ENCODE results near the gene SUGCT. TPM values are rescaled to one million over a fixed set of nuclear protein-coding genes. Genes with fewer than 3 reads are reported as not detected.

The SUGCT gene
- total and polyA plus RNA-seq, 9 of the 15 experiments (the other 6 are each of a cell fraction or from before 2014, with no cell fraction given): 0.58 to 2.5 (median 1.4) TPM

GRCh38 chr7:40859076-40859475, 724.3 kb downstream of the SUGCT start:
- no peaks in the 10 kb centered on the region for H3K9me3 ChIP-seq (replicated peaks; ENCODE audit: control insufficient read depth, insufficient read depth, low read depth, low read length)
- no peaks in the 10 kb centered on the region for H3K4me1 ChIP-seq (replicated peaks in 1 of 2; ENCODE audit: control insufficient read depth in 2 of 2, insufficient read depth in 2 of 2, low read length in 2 of 2)
- no peak overlapping the region for H3K4me2 ChIP-seq (ENCODE audit: insufficient read depth, low read length)
- CTCF ChIA-PET (ENCODE audit: low intra/inter-chr PET ratio): no interaction called here
- no peaks in the 10 kb centered on the region for H3K9me1 ChIP-seq (ENCODE audit: control insufficient read depth, insufficient read depth, low read length)
- DNase-seq (ENCODE audit: extremely low read depth in 1 of 4, low spot score in 3 of 4) (no peak), FAIRE-seq (no peak), ATAC-seq (no peak)
- no peak for TF ChIP-seq ZEB2 (IDR thresholded peaks at IDR 0.05)
- TF ChIP-seq USF2 (CRISPR knock-in tag; IDR thresholded peaks at IDR 0.05): no peak
- TF ChIP-seq, protein P1, sequence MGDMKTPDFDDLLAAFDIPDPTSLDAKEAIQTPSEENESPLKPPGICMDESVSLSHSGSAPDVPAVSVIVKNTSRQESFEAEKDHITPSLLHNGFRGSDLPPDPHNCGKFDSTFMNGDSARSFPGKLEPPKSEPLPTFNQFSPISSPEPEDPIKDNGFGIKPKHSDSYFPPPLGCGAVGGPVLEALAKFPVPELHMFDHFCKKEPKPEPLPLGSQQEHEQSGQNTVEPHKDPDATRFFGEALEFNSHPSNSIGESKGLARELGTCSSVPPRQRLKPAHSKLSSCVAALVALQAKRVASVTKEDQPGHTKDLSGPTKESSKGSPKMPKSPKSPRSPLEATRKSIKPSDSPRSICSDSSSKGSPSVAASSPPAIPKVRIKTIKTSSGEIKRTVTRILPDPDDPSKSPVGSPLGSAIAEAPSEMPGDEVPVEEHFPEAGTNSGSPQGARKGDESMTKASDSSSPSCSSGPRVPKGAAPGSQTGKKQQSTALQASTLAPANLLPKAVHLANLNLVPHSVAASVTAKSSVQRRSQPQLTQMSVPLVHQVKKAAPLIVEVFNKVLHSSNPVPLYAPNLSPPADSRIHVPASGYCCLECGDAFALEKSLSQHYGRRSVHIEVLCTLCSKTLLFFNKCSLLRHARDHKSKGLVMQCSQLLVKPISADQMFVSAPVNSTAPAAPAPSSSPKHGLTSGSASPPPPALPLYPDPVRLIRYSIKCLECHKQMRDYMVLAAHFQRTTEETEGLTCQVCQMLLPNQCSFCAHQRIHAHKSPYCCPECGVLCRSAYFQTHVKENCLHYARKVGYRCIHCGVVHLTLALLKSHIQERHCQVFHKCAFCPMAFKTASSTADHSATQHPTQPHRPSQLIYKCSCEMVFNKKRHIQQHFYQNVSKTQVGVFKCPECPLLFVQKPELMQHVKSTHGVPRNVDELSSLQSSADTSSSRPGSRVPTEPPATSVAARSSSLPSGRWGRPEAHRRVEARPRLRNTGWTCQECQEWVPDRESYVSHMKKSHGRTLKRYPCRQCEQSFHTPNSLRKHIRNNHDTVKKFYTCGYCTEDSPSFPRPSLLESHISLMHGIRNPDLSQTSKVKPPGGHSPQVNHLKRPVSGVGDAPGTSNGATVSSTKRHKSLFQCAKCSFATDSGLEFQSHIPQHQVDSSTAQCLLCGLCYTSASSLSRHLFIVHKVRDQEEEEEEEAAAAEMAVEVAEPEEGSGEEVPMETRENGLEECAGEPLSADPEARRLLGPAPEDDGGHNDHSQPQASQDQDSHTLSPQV (IDR thresholded peaks at IDR 0.05): no peak
- TF ChIP-seq ZNF75A (CRISPR knock-in tag; IDR thresholded peaks at IDR 0.05): no peak
- no peak for TF ChIP-seq HOXB6 (CRISPR knock-in tag; IDR thresholded peaks at IDR 0.05; ENCODE audit: borderline replicate concordance)
- TF ChIP-seq MXI1 (IDR thresholded peaks at IDR 0.05; ENCODE audit: low read depth, low read length): no peak
- TF ChIP-seq, protein P2, sequence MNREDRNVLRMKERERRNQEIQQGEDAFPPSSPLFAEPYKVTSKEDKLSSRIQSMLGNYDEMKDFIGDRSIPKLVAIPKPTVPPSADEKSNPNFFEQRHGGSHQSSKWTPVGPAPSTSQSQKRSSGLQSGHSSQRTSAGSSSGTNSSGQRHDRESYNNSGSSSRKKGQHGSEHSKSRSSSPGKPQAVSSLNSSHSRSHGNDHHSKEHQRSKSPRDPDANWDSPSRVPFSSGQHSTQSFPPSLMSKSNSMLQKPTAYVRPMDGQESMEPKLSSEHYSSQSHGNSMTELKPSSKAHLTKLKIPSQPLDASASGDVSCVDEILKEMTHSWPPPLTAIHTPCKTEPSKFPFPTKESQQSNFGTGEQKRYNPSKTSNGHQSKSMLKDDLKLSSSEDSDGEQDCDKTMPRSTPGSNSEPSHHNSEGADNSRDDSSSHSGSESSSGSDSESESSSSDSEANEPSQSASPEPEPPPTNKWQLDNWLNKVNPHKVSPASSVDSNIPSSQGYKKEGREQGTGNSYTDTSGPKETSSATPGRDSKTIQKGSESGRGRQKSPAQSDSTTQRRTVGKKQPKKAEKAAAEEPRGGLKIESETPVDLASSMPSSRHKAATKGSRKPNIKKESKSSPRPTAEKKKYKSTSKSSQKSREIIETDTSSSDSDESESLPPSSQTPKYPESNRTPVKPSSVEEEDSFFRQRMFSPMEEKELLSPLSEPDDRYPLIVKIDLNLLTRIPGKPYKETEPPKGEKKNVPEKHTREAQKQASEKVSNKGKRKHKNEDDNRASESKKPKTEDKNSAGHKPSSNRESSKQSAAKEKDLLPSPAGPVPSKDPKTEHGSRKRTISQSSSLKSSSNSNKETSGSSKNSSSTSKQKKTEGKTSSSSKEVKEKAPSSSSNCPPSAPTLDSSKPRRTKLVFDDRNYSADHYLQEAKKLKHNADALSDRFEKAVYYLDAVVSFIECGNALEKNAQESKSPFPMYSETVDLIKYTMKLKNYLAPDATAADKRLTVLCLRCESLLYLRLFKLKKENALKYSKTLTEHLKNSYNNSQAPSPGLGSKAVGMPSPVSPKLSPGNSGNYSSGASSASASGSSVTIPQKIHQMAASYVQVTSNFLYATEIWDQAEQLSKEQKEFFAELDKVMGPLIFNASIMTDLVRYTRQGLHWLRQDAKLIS (CRISPR knock-in tag; IDR thresholded peaks at IDR 0.05): no peak
- no peak for TF ChIP-seq ZNF668 (CRISPR knock-in tag; IDR thresholded peaks at IDR 0.05)
- TF ChIP-seq ZZZ3 (IDR thresholded peaks at IDR 0.05): no peak
- no peak for TF ChIP-seq CBX2 (IDR thresholded peaks at IDR 0.05; ENCODE audit: insufficient read depth, low read length, poor library complexity, severe bottlenecking)
- H3K27me3 ChIP-seq (ENCODE audit: control insufficient read depth in 2 of 2, insufficient read depth in 2 of 2, low read length in 2 of 2): no peaks in the 10 kb centered on the region
- intact Hi-C loops (cut with micrococcal nuclease): no loop called here
- no peak overlapping the region for H3K27ac ChIP-seq (ENCODE audit: extremely low read depth, low read depth, low read length)
- H3K79me2 ChIP-seq (ENCODE audit: control insufficient read depth, insufficient read depth, low read length): no peaks in the 10 kb centered on the region
- POLR2A ChIA-PET: no interaction called here
- no peaks in the 10 kb centered on the region for H4K20me1 ChIP-seq (replicated peaks; ENCODE audit: control insufficient read depth, insufficient read depth, low read length)
- no peak overlapping the region for H2AFZ ChIP-seq (ENCODE audit: low read depth, low read length)
- no TSS peak for BruUV-seq (replicated peaks)
- H3K9ac ChIP-seq (ENCODE audit: insufficient read depth in 1 of 2, low read depth in 2 of 2, low read length in 2 of 2): no peak overlapping the region
- 0% methylated on average over 2 of the region's 2 CpGs for WGBS (ENCODE audit: insufficient coverage, low coverage, missing lambda C conversion rate)
- no peaks in the 10 kb centered on the region for H3K36me3 ChIP-seq (ENCODE audit: control insufficient read depth, insufficient read depth, low read length)
- H3K4me3 ChIP-seq: no peak overlapping the region
- in situ Hi-C loops (cut with MboI): no loop called here

All from K562 (cell line).